Panc1 (cell line): ENCODE results near the gene BCAM. TPM values are rescaled to one million over a fixed set of nuclear protein-coding genes. Genes with fewer than 3 reads are reported as not detected.

Experiments
- ATAC-seq: fragments of 200-7000 bp; cut with Tn5 transposase; 2 replicates; pipeline ENCODE4 v1.9.1; 2020; ENCODE audit warnings: mild to moderate bottlenecking, moderate library complexity
- BruUV-seq: library from RNA; stranded (reverse); fragments of 400-500 nt; replicated peaks from 2 replicates; lab custom pipeline; 2021; lab: Mats Ljungman, UMichigan
- CTCF ChIA-PET: fragments of 300-600 bp; sonication (Branson Sonifier 250); formaldehyde crosslinking; loops from one replicate; lab custom pipeline; 2022; ENCODE audit warnings: antibody characterized with exemption; lab: Charles Lee
- POLR2A ChIA-PET: fragments of 300-600 bp; sonication (Branson Sonifier 250); formaldehyde crosslinking; loops from one replicate; lab custom pipeline; 2022; ENCODE audit warnings: antibody characterized with exemption; lab: Charles Lee
- DNase-seq: peaks from one replicate; pipeline ENCODE4 v3.0.0-alpha.2; 2010; ENCODE audit warnings: low read depth, low spot score
- H3K27ac ChIP-seq: 2 replicates; pipeline ENCODE4 v1.5.1; 2011; ENCODE audit warnings: mild to moderate bottlenecking, low read length, inconsistent platforms
- H3K27me3 ChIP-seq: fragments of 200-500 bp; sonication (Bioruptor generic); 2 replicates; pipeline ENCODE4 v1.6.0; 2014; ENCODE audit warnings: low read length, inconsistent platforms; ENCODE audit not compliant: control insufficient read depth, insufficient read depth
- H3K36me3 ChIP-seq: fragments of 200-500 bp; sonication (Bioruptor generic); 2 replicates; pipeline ENCODE4 v1.5.1; 2014; ENCODE audit warnings: inconsistent platforms, mild to moderate bottlenecking, low read length, moderate library complexity; ENCODE audit not compliant: control insufficient read depth, insufficient read depth
- H3K4me1 ChIP-seq: 2 replicates; pipeline ENCODE4 v1.5.1; 2011; ENCODE audit warnings: inconsistent platforms, mild to moderate bottlenecking, low read length, moderate library complexity; ENCODE audit not compliant: control insufficient read depth, insufficient read depth
- H3K4me3 ChIP-seq, 2 experiments: 2 replicates each; pipeline ENCODE4 v1.5.1; 2011 to 2012; ENCODE audit warnings: low read depth in 2 of 2, low read length in 2 of 2, mild to moderate bottlenecking in 2 of 2, inconsistent platforms in 1 of 2, moderate library complexity in 1 of 2
- H3K9me3 ChIP-seq: fragments of 200-500 bp; sonication (Bioruptor generic); 2 replicates; pipeline ENCODE4 v1.5.1; 2014; ENCODE audit warnings: low read depth, mild to moderate bottlenecking, inconsistent platforms, low read length, moderate library complexity; ENCODE audit not compliant: control insufficient read depth, insufficient read depth
- POLR2AphosphoS5 ChIP-seq: IDR thresholded peaks from 2 replicates; pipeline ENCODE4 v1.6.1; 2012; ENCODE audit warnings: mild to moderate bottlenecking, low read depth, low read length, moderate library complexity
- SIN3A ChIP-seq: IDR thresholded peaks from 2 replicates; pipeline ENCODE4 v1.6.1; 2012; ENCODE audit warnings: low read depth, mild to moderate bottlenecking, low read length, moderate library complexity, borderline replicate concordance; ENCODE audit not compliant: insufficient read depth
- TCF7L2 ChIP-seq: IDR thresholded peaks from 2 replicates; pipeline ENCODE4 v1.6.1; 2011; ENCODE audit warnings: mild to moderate bottlenecking, low read depth, low read length, inconsistent platforms
- in situ Hi-C: cut with HindIII; loops from 2 replicates; pipeline ENCODE4 v1.10.0; 2016; ENCODE audit warnings: low sequenced_read_pairs, low pct_unique_long_range_greater_than_20kb
- intact Hi-C: fragments of 100-400 bp; cut with micrococcal nuclease; formaldehyde crosslinking; loops from one replicate; pipeline ENCODE4 v1.10.0; 2022; ENCODE audit not compliant: unreplicated experiment
- total RNA-seq: library from RNA; stranded (reverse); gene quantifications from one replicate; pipeline ENCODE4 v1.2.1, GENCODE V29; 2021; ENCODE audit not compliant: unreplicated experiment
- TF ChIP-seq, protein P1 (sequence below), 2 experiments: IDR thresholded peaks; 2 replicates each; pipeline ENCODE4 v1.6.1; 2011 to 2012; ENCODE audit warnings: low read depth in 2 of 2, control low read depth in 1 of 2, low read length in 1 of 2, mild to moderate bottlenecking in 1 of 2, moderate library complexity in 1 of 2; ENCODE audit not compliant: insufficient read depth in 1 of 2
- TF ChIP-seq, protein P2 (sequence below): fragments of 450-650 bp; IDR thresholded peaks from 2 replicates; pipeline ENCODE4 v1.5.1; 2017; ENCODE audit warnings: mild to moderate bottlenecking

The BCAM gene
- total RNA-seq, 1 experiment from 2014 or later = 21.5 TPM

DNA sequence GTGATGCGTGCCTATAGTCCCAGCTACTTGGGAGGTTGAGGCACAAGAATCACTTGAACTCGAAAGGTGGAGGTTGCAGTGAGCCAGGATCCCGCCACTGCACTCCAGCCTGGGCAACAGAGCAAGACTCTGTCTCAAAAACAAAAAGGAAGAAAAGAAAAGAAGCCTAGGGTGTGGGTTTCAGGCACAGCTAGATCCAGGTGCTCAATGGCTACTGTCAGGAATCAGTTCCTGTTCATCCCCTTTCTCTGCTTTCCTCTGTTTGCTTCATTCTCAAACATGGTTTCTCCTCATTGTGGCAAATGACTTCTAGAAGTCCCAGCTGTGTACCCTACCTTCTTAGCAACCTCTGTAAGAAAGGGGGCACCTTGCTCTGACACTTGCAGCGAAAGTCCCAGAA, 25.4 kb upstream of the BCAM start:
- Histone ChIP-seq H3K4me1 (no peaks in the 10 kb centered on the region), H3K4me3 (no peak overlapping the region), H3K36me3 (no peaks in the 10 kb centered on the region), H3K9me3 (no peaks in the 10 kb centered on the region), H3K27me3 (no peaks in the 10 kb centered on the region), H3K27ac (no peak overlapping the region)
- TF ChIP-seq SIN3A (no peak), POLR2AphosphoS5 (no peak), TCF7L2 (no peak)
- TF ChIP-seq, protein P1, sequence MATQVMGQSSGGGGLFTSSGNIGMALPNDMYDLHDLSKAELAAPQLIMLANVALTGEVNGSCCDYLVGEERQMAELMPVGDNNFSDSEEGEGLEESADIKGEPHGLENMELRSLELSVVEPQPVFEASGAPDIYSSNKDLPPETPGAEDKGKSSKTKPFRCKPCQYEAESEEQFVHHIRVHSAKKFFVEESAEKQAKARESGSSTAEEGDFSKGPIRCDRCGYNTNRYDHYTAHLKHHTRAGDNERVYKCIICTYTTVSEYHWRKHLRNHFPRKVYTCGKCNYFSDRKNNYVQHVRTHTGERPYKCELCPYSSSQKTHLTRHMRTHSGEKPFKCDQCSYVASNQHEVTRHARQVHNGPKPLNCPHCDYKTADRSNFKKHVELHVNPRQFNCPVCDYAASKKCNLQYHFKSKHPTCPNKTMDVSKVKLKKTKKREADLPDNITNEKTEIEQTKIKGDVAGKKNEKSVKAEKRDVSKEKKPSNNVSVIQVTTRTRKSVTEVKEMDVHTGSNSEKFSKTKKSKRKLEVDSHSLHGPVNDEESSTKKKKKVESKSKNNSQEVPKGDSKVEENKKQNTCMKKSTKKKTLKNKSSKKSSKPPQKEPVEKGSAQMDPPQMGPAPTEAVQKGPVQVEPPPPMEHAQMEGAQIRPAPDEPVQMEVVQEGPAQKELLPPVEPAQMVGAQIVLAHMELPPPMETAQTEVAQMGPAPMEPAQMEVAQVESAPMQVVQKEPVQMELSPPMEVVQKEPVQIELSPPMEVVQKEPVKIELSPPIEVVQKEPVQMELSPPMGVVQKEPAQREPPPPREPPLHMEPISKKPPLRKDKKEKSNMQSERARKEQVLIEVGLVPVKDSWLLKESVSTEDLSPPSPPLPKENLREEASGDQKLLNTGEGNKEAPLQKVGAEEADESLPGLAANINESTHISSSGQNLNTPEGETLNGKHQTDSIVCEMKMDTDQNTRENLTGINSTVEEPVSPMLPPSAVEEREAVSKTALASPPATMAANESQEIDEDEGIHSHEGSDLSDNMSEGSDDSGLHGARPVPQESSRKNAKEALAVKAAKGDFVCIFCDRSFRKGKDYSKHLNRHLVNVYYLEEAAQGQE (IDR thresholded peaks at IDR 0.05; ENCODE audit: insufficient read depth in 1 of 2, low read depth in 2 of 2, low read length in 1 of 2) = no peak
- POLR2A ChIA-PET = interaction anchor here (0.5 kb wide), 1 partner anchor 48 kb away, joined by 3 read pairs; no protein-coding TSS in a partner anchor
- BruUV-seq = no TSS peak
- DNase-seq (no peak), ATAC-seq (no peak)
- in situ Hi-C loops (no loop called here), intact Hi-C loops (no loop called here)
- CTCF ChIA-PET = interaction anchor here (0.6 kb wide), 1 partner anchor 13 kb away, joined by 5 read pairs; no protein-coding TSS in a partner anchor

DNA sequence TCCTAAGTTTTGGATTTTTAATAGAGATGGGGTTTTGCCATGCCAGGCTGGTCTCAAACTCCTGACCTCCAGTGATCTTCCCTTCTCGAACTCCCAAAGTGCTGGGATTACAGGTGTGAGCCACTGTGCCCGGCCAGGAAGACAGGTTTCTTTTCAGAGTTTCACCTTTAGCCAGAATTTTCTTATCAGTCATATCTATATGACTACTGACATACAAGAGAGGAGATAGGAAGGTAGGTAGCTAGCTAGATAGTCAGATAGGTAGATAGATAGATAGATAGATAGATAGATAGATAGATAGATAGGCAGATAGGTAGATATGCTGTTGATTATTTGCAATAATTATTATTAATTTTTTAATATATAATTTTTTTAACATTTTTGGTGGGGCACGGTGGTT, 23.6 kb upstream of the BCAM start:
- BruUV-seq = no TSS peak
- Histone ChIP-seq H3K4me3 (no peak overlapping the region), H3K27me3 (no peaks in the 10 kb centered on the region), H3K27ac (no peak overlapping the region), H3K36me3 (no peaks in the 10 kb centered on the region), H3K4me1 (no peaks in the 10 kb centered on the region), H3K9me3 (no peaks in the 10 kb centered on the region)
- intact Hi-C loops (no loop called here), in situ Hi-C loops (no loop called here)
- ChIA-PET CTCF (interaction anchor here (0.7 kb wide), 1 partner anchor 68 kb away, joined by 7 read pairs; no protein-coding TSS in a partner anchor), POLR2A (no interaction called here)
- DNase-seq (no peak), ATAC-seq (no peak)
- TF ChIP-seq, protein P1 (IDR thresholded peaks at IDR 0.05; ENCODE audit: insufficient read depth in 1 of 2, low read depth in 2 of 2, low read length in 1 of 2) = no peak
- TF ChIP-seq POLR2AphosphoS5 (no peak), TCF7L2 (no peak), SIN3A (no peak)
- TF ChIP-seq, protein P2, sequence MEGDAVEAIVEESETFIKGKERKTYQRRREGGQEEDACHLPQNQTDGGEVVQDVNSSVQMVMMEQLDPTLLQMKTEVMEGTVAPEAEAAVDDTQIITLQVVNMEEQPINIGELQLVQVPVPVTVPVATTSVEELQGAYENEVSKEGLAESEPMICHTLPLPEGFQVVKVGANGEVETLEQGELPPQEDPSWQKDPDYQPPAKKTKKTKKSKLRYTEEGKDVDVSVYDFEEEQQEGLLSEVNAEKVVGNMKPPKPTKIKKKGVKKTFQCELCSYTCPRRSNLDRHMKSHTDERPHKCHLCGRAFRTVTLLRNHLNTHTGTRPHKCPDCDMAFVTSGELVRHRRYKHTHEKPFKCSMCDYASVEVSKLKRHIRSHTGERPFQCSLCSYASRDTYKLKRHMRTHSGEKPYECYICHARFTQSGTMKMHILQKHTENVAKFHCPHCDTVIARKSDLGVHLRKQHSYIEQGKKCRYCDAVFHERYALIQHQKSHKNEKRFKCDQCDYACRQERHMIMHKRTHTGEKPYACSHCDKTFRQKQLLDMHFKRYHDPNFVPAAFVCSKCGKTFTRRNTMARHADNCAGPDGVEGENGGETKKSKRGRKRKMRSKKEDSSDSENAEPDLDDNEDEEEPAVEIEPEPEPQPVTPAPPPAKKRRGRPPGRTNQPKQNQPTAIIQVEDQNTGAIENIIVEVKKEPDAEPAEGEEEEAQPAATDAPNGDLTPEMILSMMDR = no peak
